ENCODE measurements around the gene CTRB2.

The CTRB2 gene

DNA sequence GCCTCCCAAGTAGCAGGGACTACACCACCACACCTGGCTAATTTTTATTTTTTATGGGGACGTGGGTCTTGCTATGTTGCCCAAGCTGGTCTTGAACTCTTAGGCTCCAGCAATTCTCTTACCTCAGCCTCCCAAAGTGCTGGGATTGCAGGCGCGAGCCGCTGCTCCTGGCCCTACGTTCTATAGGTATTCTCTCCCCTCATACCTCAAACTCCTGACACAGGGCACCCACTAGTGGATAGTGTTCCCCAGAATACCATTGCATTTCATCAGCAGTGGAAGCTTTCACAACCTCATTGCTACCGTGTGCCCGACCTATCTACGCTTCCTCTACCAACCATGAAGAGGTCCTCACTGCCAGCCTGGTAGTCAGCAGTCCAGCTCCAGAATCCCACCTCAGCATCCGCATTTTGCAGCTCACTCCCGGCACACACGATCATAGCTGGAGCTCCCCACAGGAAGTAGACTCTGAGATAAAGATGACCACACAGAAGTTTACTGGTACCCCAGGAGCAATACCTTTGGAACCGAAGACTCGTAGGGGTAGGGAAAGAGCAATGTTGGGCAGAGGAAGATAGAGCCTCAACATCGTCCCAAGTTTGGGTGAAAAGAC lies 9.3 kb downstream of the CTRB2 start:
- CTCF ChIA-PET: interaction anchor here (1.0 to 4.9 kb wide), 10 partner anchors 22 to 590 kb away, joined by 3 to 31 read pairs (median 4); partner anchors contain the start of gene CTRB1
- no peak for DNase-seq
- no peaks in the 10 kb centered on the region for H3K36me3 Mint-ChIP-seq
- H3K27ac Mint-ChIP-seq: no peak overlapping the region
- peaks cover 52% of the 10 kb centered on the region for H3K27me3 Mint-ChIP-seq
- H3K9me3 Mint-ChIP-seq: no peaks in the 10 kb centered on the region
- H3K4me3 Mint-ChIP-seq: no peak overlapping the region
- peaks cover 17% of the 10 kb centered on the region for H3K4me1 Mint-ChIP-seq

DNA sequence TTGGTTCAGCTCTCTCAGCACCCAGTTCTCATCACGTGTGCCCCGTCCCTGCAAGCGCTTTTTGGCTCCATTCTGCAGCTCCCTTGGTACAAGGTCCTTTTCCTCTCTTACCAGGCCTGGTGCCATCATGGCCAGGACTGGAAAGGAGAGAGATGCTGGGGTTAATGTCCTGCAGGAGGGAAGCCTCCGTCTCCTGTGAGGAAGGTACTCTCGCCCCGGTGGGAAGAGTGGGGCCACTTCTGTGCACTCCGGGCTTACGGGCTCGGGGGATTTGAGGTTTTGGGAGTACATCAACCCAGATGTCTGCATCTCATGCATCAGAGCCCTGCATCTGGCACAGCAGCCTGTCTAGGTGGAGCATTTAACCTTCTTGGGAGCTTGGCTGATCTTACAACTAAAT lies 10.1 kb downstream of the CTRB2 start:
- Mint-ChIP-seq H3K4me3 (no peak overlapping the region), H3K27me3 (peaks cover 52% of the 10 kb centered on the region), H3K27ac (no peak overlapping the region), H3K36me3 (no peaks in the 10 kb centered on the region), H3K9me3 (no peaks in the 10 kb centered on the region), H3K4me1 (peaks cover 15% of the 10 kb centered on the region)
- CTCF ChIA-PET: interaction anchor here (1.0 to 1.7 kb wide), 5 partner anchors 37 to 590 kb away, joined by 3 to 5 read pairs (median 4); no protein-coding TSS in a partner anchor
- DNase-seq: no peak

DNA sequence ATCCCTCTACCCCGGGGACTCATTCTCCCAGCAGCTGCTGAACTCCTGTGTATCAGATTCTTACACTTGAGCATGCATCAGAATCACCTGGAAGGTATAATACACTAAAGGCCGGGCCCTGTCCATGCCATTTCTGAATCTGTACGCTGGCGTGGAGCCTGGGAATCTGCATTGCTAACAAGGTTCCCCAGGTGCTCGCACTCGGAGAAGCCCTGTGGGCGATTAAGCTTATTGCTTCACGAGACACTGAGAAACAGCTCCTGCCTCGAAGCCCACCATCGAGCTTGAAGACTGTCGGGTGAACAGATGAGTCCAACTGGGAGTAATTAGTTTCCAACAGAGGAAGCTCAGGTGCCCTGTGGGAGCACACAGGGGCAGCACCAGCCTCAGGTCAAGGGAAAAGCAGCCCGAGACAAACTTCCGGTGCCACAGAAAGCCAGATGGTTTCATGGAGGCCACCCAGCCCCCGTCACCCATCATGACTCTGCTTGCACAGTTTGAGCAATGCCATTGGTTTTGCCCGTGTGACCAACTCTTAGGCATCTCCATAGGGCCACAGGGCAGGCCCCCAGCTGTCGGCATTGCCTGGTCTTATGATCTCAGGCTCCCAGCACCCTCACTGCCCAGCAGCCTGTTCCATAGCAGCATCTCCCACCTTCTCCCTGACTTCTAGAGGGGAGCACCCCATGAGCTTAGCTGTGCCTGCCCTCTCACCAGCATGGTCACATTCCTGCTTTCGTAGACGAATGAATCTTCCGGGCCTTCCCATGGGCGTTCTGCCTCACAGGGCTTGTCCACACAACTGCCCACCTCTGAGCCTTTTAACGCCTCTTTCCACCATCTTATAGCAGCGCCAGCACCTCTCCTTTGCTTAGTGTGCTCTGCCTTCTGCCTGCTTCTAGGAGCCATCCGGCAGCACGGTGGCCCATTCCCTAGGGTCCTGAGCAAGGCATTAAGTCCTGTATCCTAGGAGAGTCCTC lies 10.9 kb downstream of the CTRB2 start:
- Mint-ChIP-seq H3K27me3 (peaks cover 53% of the 10 kb centered on the region), H3K27ac (no peak overlapping the region), H3K9me3 (no peaks in the 10 kb centered on the region), H3K36me3 (no peaks in the 10 kb centered on the region), H3K4me3 (no peak overlapping the region), H3K4me1 (peaks cover 9% of the 10 kb centered on the region)
- CTCF ChIA-PET: interaction anchor here (1.5 to 1.6 kb wide), 3 partner anchors 38 to 591 kb away, joined by 3 to 5 read pairs (median 5); no protein-coding TSS in a partner anchor
- no peak for DNase-seq

DNA sequence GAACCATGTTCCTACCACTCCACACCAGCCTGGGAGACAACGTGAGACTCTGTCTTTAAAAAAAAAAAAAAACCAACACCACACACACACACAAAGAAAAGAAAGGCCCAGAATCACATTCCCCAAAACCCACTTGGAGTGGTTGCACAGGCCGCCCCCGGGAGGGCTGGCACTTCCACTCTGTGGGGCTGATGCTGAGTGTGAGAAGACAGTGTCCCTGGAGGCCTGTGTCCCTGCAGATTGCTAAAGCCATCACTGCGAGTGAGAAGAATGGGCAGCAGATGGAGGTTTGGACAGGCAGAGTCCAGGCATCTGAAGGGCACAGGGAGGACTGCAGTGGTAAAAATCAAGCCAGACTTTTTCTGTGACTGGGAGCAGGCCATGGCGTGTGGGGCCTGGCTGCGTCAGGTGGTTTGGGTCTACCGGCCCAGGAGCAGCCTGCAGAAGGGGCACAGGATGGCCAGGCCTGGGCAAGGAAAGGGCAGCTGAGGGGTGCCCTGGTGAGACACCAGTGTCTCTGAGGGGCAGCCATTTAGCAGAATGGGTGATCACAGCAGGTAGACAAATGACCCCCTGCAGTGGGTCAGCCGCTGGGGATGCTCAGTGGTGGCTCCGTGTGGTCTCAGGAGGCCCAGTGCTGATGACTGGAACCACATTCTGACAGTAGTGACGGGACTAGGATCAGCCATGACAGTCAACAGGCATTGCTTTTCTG lies 13.1 kb downstream of the CTRB2 start:
- Mint-ChIP-seq H3K4me1 (no peaks in the 10 kb centered on the region), H3K4me3 (no peak overlapping the region), H3K27me3 (peaks cover 55% of the 10 kb centered on the region), H3K27ac (no peak overlapping the region), H3K9me3 (no peaks in the 10 kb centered on the region), H3K36me3 (no peaks in the 10 kb centered on the region)
- no peak for DNase-seq
- CTCF ChIA-PET: no interaction called here

DNA sequence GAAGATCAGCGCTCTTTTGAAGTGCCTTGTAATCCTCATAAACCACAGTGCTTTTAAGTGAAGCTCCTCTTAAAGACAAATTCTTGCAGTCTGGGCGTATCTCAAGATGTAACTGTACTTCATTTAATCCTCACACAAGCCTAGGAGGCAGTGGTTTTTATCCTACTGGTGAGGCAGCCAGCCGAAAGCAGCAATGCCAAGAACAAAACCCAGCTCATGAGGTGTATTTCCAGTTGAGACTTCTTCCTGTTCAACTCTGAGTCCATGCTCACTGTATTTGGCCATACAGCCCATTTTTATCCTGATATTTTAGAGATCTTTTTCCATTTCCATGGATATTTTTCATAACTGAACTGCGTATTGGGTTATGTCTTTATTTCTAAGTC lies 13.7 kb downstream of the CTRB2 start:
- Mint-ChIP-seq H3K4me1 (no peaks in the 10 kb centered on the region), H3K9me3 (no peaks in the 10 kb centered on the region), H3K27ac (no peak overlapping the region), H3K27me3 (peaks cover 55% of the 10 kb centered on the region), H3K4me3 (no peak overlapping the region), H3K36me3 (no peaks in the 10 kb centered on the region)
- no peak for DNase-seq
- CTCF ChIA-PET: no interaction called here

DNA sequence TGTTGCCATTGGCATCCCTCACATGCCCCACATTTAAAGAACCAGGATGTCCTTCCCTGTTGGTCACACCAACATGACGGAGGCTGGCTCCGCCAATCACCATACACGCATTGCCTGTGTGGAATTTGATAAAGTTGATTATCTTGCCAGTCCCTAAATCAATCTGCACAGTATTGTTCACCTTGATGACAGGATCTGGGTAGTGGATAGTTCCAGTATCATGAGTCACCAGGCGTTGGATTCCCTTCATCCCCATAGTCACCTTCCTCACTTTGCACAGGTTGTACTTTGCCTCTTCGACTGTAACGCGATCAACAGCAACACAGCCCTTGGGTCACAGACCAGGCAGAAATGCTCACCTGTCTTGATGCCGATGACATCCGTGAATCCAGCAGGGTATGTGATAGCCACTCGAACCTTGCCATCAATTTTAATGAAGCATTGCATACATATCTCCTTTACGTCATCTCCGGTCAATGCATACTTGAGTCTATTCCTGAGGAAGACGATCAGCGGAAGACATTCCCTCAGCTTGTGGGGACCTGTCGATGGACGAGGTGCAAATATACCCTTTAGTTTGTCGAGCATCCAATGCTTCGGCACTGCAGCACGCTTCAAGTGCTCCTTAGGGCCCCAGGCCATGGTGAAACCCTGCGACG lies 14.2 kb downstream of the CTRB2 start:
- H3K9me3 Mint-ChIP-seq: no peaks in the 10 kb centered on the region
- CTCF ChIA-PET: interaction anchor here (0.6 kb wide), 1 partner anchor 17 kb away, joined by 4 read pairs; no protein-coding TSS in a partner anchor
- no peaks in the 10 kb centered on the region for H3K4me1 Mint-ChIP-seq
- H3K27ac Mint-ChIP-seq: no peak overlapping the region
- H3K36me3 Mint-ChIP-seq: no peaks in the 10 kb centered on the region
- H3K4me3 Mint-ChIP-seq: no peak overlapping the region
- H3K27me3 Mint-ChIP-seq: peaks cover 50% of the 10 kb centered on the region
- DNase-seq: no peak

DNA sequence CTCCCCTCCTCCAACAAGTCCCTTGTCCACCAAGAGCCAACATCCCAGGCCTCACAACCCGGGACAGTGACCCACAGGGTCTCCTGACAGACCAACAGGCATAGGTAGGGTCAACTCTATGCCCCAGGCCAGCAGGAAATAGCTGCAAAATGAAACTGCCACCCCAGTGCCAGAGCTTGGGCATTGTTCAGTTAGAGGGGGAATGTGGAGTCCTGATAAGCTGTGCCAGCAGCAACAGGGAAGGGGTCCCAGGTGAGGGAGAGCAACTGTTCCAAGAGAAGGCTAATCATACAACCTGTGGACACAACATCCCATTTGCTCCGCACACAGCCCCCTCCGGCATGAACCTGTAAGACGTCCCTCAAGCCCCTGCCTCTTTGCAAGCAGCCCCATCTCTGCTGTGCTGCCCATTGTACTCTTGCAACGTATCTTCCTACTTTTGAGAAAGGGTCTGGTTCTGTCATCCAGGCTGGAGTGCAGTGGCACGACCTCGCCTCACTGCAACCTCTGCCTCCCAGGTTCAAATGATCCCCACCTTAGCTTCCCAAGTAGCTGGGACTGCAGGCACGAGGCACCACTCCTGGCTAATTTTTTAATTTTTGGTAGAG lies 17.2 kb downstream of the CTRB2 start:
- CTCF ChIA-PET: interaction anchor here (0.8 kb wide), 2 partner anchors 9 to 12 kb away, joined by 3 to 4 read pairs; no protein-coding TSS in a partner anchor
- no peak for DNase-seq
- Mint-ChIP-seq H3K27me3 (peaks cover 27% of the 10 kb centered on the region), H3K4me3 (no peak overlapping the region), H3K27ac (no peak overlapping the region), H3K4me1 (no peaks in the 10 kb centered on the region), H3K36me3 (no peaks in the 10 kb centered on the region), H3K9me3 (no peaks in the 10 kb centered on the region)

DNA sequence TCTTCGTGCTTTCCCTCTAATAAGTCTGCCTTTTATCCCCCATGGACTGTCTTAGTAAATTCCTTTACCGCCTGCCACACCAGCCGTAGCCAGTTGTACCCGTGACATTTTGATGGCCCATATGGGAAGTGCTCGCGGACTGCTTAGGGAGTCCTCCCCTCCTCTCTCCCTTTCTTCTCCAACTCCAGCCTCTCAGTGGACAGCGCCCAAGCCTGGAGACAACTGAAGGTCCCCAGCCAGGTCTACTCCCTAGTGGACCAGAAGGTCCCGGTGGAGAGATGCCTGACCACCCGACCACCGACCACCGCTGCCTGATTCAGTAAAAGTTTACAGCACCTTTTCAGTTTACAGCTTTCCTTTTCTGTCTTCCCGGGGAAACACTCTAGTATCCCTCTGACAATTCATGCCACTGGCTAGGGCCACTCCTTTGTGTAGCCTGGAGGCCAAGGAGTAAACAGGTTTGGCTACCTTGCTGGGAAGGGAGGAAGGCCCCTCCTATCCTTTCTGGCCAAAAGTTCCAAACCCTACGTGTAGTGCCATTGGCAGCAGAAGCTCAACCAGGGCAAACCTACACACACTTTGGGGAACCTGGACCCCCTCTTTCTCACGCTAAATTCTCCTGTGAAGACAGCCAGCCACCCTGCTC lies 18.0 kb downstream of the CTRB2 start:
- Mint-ChIP-seq H3K9me3 (no peaks in the 10 kb centered on the region), H3K36me3 (no peaks in the 10 kb centered on the region), H3K27ac (no peak overlapping the region), H3K4me3 (no peak overlapping the region), H3K4me1 (no peaks in the 10 kb centered on the region), H3K27me3 (peaks cover 24% of the 10 kb centered on the region)
- CTCF ChIA-PET: interaction anchor here (0.8 kb wide), 1 partner anchor 13 kb away, joined by 3 read pairs; no protein-coding TSS in a partner anchor
- DNase-seq: no peak

DNA sequence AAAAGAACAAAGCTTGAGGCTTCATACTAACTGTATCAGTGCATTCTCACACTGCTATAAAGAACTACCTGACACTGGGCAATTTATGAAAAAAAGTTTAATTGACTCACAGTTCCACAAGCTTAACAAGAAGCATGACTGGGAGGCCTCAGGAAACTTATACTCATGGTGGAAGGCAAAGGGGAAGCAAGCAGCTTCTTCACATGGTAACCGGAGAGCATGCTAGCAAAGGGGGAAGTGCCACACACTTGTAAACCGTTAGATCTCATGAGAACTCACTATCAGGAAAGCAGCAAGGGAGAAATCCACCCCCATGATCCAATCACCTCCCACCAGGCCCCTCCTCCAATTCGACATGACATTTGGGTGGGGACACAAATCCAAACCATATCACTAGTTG lies 25.3 kb downstream of the CTRB2 start:
- Mint-ChIP-seq H3K9me3 (peaks cover 14% of the 10 kb centered on the region), H3K27ac (no peak overlapping the region), H3K36me3 (peaks cover 5% of the 10 kb centered on the region), H3K4me3 (no peak overlapping the region), H3K27me3 (peaks cover 2% of the 10 kb centered on the region), H3K4me1 (no peaks in the 10 kb centered on the region)
- CTCF ChIA-PET: no interaction called here
- DNase-seq: no peak

DNA sequence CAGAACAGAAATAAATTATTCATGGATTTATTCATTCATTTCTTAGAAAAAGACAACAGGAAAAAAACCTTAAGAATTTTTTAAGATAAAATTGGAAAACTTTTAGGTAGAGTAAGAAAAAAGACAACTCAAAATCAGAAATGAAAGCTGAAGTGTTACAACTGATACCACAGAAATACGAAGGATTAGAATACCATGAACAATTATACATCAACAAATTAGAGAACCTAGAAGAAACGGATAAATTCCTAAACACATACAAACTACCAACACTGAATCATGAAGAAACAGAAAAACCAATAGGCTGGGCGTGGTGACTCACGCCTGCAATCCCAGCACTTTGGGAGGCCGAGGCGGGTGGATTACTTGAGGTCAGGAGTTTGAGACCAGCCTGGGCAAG lies 27.8 kb downstream of the CTRB2 start:
- no peak for DNase-seq
- H3K4me1 Mint-ChIP-seq: no peaks in the 10 kb centered on the region
- H3K9me3 Mint-ChIP-seq: peaks cover 30% of the 10 kb centered on the region
- CTCF ChIA-PET: no interaction called here
- peaks cover 5% of the 10 kb centered on the region for H3K36me3 Mint-ChIP-seq
- no peak overlapping the region for H3K27ac Mint-ChIP-seq
- H3K27me3 Mint-ChIP-seq: peaks cover 5% of the 10 kb centered on the region
- H3K4me3 Mint-ChIP-seq: no peak overlapping the region

DNA sequence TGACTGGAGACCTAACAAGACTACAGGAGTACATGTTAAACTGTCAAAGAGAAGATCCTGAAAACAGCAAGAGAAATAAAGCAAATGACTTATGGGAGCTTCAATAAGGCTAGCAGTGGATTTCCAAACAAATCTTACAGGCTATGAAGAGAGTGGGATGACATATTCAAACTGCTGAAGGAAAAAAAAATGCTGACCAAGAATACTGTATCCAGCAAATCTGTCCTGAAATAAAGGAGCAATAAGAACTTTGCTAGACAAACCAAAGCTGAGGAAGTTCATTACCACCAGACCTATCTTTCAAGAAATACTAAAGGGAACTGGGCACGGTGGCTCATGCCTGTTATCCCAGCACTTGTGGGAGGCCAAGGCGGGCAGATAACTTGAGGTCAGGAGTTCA lies 30.0 kb downstream of the CTRB2 start:
- Mint-ChIP-seq H3K27ac (no peak overlapping the region), H3K9me3 (peaks cover 48% of the 10 kb centered on the region), H3K4me3 (no peak overlapping the region), H3K27me3 (peaks cover 5% of the 10 kb centered on the region), H3K4me1 (no peaks in the 10 kb centered on the region), H3K36me3 (peaks cover 10% of the 10 kb centered on the region)
- no peak for DNase-seq
- CTCF ChIA-PET: no interaction called here

DNA sequence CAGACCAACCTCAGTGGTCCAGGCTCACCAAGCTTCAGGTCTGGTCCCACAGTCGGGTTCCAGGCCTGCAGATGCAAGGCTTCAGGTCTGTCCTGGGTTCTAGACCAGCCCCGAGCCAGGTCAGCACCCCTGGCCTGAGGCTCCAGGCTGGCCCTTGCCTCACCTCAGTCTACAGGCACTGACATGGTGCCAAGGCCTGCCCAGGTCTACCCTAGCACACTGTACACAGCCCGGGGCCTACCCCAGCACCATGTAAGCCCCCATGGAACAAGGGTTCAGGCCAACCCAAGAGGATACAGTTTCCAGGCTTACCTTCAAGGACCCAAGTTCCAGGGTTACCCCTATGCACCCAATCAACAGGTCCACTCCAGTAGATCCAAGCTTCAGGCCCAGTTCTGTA lies 31.9 kb downstream of the CTRB2 start:
- no peak for DNase-seq
- Mint-ChIP-seq H3K4me1 (no peaks in the 10 kb centered on the region), H3K36me3 (peaks cover 23% of the 10 kb centered on the region), H3K27ac (no peak overlapping the region), H3K4me3 (no peak overlapping the region), H3K9me3 (peaks cover 62% of the 10 kb centered on the region), H3K27me3 (peaks cover 5% of the 10 kb centered on the region)
- CTCF ChIA-PET: interaction anchor here (0.6 kb wide), 1 partner anchor 17 kb away, joined by 4 read pairs; no protein-coding TSS in a partner anchor

DNA sequence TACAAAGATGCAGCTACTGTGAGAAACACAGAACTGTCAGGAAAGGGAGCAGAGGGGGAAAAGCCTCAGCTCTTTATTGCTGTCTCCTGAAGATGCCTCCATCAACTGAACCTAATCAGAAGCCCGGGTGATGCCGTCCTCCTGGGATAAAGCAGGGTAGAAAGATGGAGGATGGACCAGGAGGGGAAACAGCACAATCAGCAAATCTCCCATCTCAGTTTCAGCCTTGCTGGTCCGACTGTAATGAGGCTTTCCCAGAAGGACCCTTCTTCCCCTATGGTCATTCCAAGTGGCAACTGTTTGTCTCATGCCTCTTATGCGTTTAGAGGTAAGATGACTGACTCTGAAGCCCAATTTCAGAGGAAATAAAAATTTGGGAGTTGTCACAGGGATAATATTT lies 34.4 kb downstream of the CTRB2 start:
- CTCF ChIA-PET: no interaction called here
- H3K27ac Mint-ChIP-seq: no peak overlapping the region
- no peaks in the 10 kb centered on the region for H3K4me1 Mint-ChIP-seq
- H3K9me3 Mint-ChIP-seq: peaks cover 76% of the 10 kb centered on the region
- H3K27me3 Mint-ChIP-seq: peaks cover 5% of the 10 kb centered on the region
- H3K36me3 Mint-ChIP-seq: peaks cover 46% of the 10 kb centered on the region
- DNase-seq: no peak
- no peak overlapping the region for H3K4me3 Mint-ChIP-seq
